Osteocyte (in vitro differentiated cells): ENCODE measurements around the gene PACS2. TPM values are rescaled to one million over a fixed set of nuclear protein-coding genes. Genes with fewer than 3 reads are reported as not detected.

Experiments used
- DNase-seq: peaks from one replicate; pipeline ENCODE4 v3.0.0; 2021; ENCODE audit warnings: mixed read lengths; ENCODE audit not compliant: unreplicated experiment; ENCODE audit errors: extremely low spot score
- H3K27ac Mint-ChIP-seq: one replicate; pipeline ENCODE4 v1.8.0; 2021; ENCODE audit warnings: mild to moderate bottlenecking, mixed read lengths; ENCODE audit not compliant: unreplicated experiment
- H3K27me3 Mint-ChIP-seq: one replicate; pipeline ENCODE4 v1.8.0; 2021; ENCODE audit warnings: mixed read lengths; ENCODE audit not compliant: unreplicated experiment
- H3K36me3 Mint-ChIP-seq: one replicate; pipeline ENCODE4 v1.8.0; 2021; ENCODE audit warnings: mixed read lengths; ENCODE audit not compliant: unreplicated experiment
- H3K4me1 Mint-ChIP-seq: one replicate; pipeline ENCODE4 v1.8.0; 2021; ENCODE audit warnings: mixed read lengths; ENCODE audit not compliant: unreplicated experiment
- H3K4me3 Mint-ChIP-seq: one replicate; pipeline ENCODE4 v1.8.0; 2021; ENCODE audit warnings: mild to moderate bottlenecking, moderate library complexity, mixed read lengths; ENCODE audit not compliant: unreplicated experiment
- H3K9me3 Mint-ChIP-seq: one replicate; pipeline ENCODE4 v1.8.0; 2021; ENCODE audit warnings: mixed read lengths; ENCODE audit not compliant: unreplicated experiment
- total RNA-seq: library from RNA; stranded (reverse); gene quantifications from 2 replicates; pipeline ENCODE4 v1.2.1, GENCODE V29; 2021
- TF ChIP-seq, protein P1 (sequence below): fragments of 200-600 bp; sonication (generic); IDR thresholded peaks from 2 replicates; pipeline ENCODE4 v1.5.0; 2021; ENCODE audit warnings: antibody characterized with exemption, mild to moderate bottlenecking, moderate library complexity

PACS2 gene
- total RNA-seq, 1 donor from 2014 or later, result 115 TPM

DNA sequence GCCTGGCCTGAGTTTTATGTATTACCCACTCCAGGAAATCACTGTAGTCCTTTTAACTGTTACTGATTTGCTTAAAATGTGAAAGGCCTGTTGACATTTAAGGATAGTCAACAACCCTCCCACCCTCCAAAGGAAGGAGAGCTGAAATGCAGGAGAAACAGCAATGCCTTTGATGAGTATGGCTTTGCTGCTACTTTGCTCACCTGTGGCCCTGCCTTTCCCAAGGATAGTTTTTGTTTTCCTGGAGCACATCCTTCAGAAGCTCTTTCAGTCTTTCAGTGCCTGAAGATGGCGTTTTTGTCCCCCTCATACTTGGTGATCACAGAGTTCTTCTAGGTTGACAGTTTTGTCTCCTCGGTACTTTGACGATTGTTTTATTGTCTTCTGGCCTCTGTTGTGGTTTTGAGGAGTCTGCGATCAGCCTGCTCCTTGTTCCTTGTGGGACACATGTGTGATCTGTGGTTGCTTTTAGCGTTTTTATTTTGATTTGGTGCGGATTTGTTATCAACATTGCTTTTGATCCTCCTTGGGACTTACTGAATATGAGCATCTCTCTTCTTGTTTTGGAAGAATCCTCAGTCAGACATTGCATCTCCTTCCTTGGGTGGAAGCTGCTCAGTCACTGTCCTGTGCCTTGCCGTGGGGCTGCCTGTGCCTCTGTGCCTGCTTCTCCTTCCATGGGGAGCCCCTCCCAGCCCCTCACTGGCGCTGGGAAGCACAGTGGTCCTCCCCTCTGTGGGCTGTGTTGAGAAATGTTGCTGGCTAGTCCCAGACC lies 17.2 kb downstream of the PACS2 start:
- no peaks in the 10 kb centered on the region for H3K9me3 Mint-ChIP-seq
- H3K27me3 Mint-ChIP-seq, result no peaks in the 10 kb centered on the region
- TF ChIP-seq, protein P1, sequence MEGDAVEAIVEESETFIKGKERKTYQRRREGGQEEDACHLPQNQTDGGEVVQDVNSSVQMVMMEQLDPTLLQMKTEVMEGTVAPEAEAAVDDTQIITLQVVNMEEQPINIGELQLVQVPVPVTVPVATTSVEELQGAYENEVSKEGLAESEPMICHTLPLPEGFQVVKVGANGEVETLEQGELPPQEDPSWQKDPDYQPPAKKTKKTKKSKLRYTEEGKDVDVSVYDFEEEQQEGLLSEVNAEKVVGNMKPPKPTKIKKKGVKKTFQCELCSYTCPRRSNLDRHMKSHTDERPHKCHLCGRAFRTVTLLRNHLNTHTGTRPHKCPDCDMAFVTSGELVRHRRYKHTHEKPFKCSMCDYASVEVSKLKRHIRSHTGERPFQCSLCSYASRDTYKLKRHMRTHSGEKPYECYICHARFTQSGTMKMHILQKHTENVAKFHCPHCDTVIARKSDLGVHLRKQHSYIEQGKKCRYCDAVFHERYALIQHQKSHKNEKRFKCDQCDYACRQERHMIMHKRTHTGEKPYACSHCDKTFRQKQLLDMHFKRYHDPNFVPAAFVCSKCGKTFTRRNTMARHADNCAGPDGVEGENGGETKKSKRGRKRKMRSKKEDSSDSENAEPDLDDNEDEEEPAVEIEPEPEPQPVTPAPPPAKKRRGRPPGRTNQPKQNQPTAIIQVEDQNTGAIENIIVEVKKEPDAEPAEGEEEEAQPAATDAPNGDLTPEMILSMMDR, result no peak
- peaks cover 47% of the 10 kb centered on the region for H3K4me1 Mint-ChIP-seq
- no peak for DNase-seq
- peaks cover 3% of the 10 kb centered on the region for H3K36me3 Mint-ChIP-seq
- H3K27ac Mint-ChIP-seq, result no peak overlapping the region
- no peak overlapping the region for H3K4me3 Mint-ChIP-seq

DNA sequence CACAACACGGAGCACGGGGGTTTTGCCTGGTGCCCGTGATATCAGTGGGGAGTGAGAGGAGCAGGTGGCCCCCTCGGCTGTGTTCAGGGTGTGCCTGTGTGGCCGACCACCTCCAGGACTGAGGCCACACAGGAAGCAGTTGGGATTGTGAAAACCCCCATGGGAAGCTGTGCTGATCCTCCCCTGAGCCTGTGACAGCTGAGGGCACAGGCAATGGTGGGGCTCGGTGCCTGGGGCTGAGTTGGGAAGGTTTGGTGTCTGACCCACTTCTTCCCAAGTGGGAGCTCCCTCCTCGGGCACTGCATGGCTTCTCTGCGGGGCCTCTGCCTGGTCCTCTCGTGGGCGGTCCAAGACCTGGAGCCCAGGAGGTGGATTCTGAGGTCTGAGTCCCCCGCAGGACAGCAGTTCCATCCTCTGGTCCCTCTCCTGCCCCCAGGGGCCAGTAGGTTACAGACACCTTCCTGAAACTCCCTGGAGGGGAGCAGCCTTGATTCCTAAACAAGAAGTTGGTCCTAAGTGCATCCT lies 17.9 kb downstream of the PACS2 start:
- DNase-seq, result no peak
- no peak overlapping the region for H3K27ac Mint-ChIP-seq
- H3K4me1 Mint-ChIP-seq, result peaks cover 41% of the 10 kb centered on the region
- H3K9me3 Mint-ChIP-seq, result no peaks in the 10 kb centered on the region
- no peaks in the 10 kb centered on the region for H3K27me3 Mint-ChIP-seq
- no peak overlapping the region for H3K4me3 Mint-ChIP-seq
- TF ChIP-seq, protein P1, result no peak
- H3K36me3 Mint-ChIP-seq, result peaks cover 3% of the 10 kb centered on the region

DNA sequence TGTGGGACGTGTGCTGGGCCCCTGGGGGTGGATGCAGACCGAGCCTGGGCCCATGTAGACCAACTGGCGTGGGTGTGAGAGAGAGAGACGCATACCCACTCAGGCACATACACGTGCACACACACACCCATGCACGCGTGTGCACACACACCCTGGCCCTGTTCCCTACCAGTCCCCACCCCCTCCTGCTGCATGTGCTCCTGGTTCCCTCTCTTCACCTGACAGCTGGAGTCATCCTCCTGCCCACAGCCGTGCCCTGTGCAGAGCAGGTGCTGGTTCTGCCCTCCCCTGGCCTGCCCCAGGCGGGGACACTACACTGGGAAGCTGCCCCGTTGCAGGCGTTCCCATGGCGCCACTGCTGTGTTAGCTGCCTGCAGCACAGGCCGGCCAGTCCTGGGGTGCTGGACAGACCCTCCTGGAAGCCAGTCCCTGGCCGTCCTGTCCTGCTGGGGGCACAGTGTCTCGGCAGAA lies 18.5 kb downstream of the PACS2 start:
- Mint-ChIP-seq H3K27me3 (no peaks in the 10 kb centered on the region), H3K4me1 (peaks cover 35% of the 10 kb centered on the region), H3K9me3 (no peaks in the 10 kb centered on the region), H3K4me3 (no peak overlapping the region), H3K27ac (no peak overlapping the region), H3K36me3 (peaks cover 3% of the 10 kb centered on the region)
- TF ChIP-seq, protein P1, result no peak
- DNase-seq, result no peak

DNA sequence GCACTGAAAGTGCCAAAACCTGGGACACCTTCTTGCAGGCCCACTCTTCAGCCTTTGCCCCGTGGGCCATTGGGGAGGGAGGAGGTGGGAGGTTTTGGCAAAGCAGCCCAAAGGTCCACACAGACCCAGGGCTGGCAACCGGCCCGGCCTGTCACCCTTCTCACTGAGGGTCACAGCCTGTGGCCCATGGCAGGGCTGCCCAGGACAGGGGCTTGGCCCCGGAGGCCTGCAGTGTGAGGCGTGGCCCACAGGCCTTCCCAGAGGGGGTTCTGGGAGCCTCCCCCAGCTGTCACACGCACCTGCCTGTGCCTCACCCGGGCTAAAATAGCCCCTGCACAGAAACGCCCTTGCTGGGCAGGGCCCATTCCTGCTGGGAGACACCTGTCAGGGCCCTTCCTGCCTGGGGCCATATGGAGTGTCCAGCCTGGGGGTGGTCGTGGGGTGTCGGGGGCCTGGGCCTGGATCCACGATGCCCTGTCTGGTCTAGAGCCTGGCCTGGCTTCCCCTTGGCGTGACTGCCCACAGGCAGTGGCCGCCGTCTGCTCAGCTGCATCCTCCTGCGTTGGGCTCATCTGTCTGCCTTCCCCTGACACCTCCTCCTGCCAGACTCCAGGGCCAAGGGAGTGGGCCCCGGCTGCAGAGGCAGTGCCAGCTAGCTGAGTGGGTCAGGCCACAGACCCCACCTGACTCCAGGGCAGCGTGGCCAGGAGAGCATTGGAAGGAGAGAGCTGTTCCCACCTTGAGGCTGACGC lies 19.2 kb downstream of the PACS2 start:
- H3K4me1 Mint-ChIP-seq, result peaks cover 30% of the 10 kb centered on the region
- TF ChIP-seq, protein P1, result no peak
- no peak overlapping the region for H3K27ac Mint-ChIP-seq
- no peaks in the 10 kb centered on the region for H3K27me3 Mint-ChIP-seq
- H3K36me3 Mint-ChIP-seq, result peaks cover 3% of the 10 kb centered on the region
- no peaks in the 10 kb centered on the region for H3K9me3 Mint-ChIP-seq
- no peak overlapping the region for H3K4me3 Mint-ChIP-seq
- no peak for DNase-seq
